Measurements from ENCODE around the gene CHCHD6.

CHCHD6 gene

GRCh38 chr3:126946405-126946804 lies 242.4 kb downstream of the CHCHD6 start:
- no peak for DNase-seq

GRCh38 chr3:126947429-126947828 lies 243.4 kb downstream of the CHCHD6 start:
- DNase-seq, result no peak

GRCh38 chr3:126948980-126949535 lies 245.0 kb downstream of the CHCHD6 start:
- DNase-seq, result no peak

- DNase-seq, result no peak
Observed at GRCh38 chr3:126951561-126951960, 247.5 kb downstream of the CHCHD6 start.

GRCh38 chr3:126952261-126952982 lies 248.4 kb downstream of the CHCHD6 start:
- DNase-seq, result no peak

- no peak for DNase-seq
Observed at GRCh38 chr3:126952983-126953660, 249.1 kb downstream of the CHCHD6 start.

GRCh38 chr3:126954141-126954842 lies 250.3 kb downstream of the CHCHD6 start:
- DNase-seq, result no peak

- DNase-seq, result no peak
Observed at GRCh38 chr3:126955004-126955790, 251.2 kb downstream of the CHCHD6 start.

GRCh38 chr3:126956361-126956760 lies 252.3 kb downstream of the CHCHD6 start:
- DNase-seq, result no peak

GRCh38 chr3:126956866-126957650 lies 253.0 kb downstream of the CHCHD6 start:
- DNase-seq, result no peak

- no peak for DNase-seq
Observed at GRCh38 chr3:126957776-126958637, 254.0 kb downstream of the CHCHD6 start.

GRCh38 chr3:126958638-126959085 lies 254.6 kb downstream of the CHCHD6 start:
- DNase-seq, result no peak

GRCh38 chr3:126959136-126959920 lies 255.3 kb downstream of the CHCHD6 start:
- no peak for DNase-seq

GRCh38 chr3:126959921-126960603 lies 256.0 kb downstream of the CHCHD6 start:
- DNase-seq, result no peak

GRCh38 chr3:126960604-126960995 lies 256.6 kb downstream of the CHCHD6 start:
- DNase-seq, result no peak

GRCh38 chr3:126961191-126961790 lies 257.3 kb downstream of the CHCHD6 start:
- DNase-seq, result no peak

- no peak for DNase-seq
Observed at GRCh38 chr3:126961791-126962461, 257.9 kb downstream of the CHCHD6 start.

- DNase-seq, result no peak
Observed at GRCh38 chr3:126962756-126963155, 258.7 kb downstream of the CHCHD6 start.

All from NCI-H1105 treated with DMSO at 0.1 percent for 48 hours (cell line).